Neural cell (in vitro differentiated cells): Measurements from ENCODE around the gene TSPEAR.

Experiments used
- CTCF ChIP-seq: fragments of 450-650 bp; IDR thresholded peaks from 2 replicates; pipeline ENCODE4 v1.5.1; 2014; ENCODE audit warnings: antibody characterized with exemption, mild to moderate bottlenecking, moderate library complexity; ENCODE audit not compliant: poor library complexity, severe bottlenecking
- EP300 ChIP-seq: fragments of 450-650 bp; conservative IDR thresholded peaks from 2 replicates; pipeline ENCODE4 v1.6.1; 2014; ENCODE audit warnings: antibody characterized with exemption, mild to moderate bottlenecking, moderate library complexity; ENCODE audit not compliant: poor library complexity, severe bottlenecking
- EZH2 ChIP-seq: fragments of 200-600, 300-800 bp; shearing (Covaris generic), sonication (generic); IDR thresholded peaks from 2 replicates; pipeline ENCODE4 v1.6.1; 2014; ENCODE audit warnings: antibody characterized with exemption, low read length, borderline replicate concordance, mild to moderate bottlenecking; ENCODE audit not compliant: insufficient read depth, poor library complexity, severe bottlenecking
- MXI1 ChIP-seq: fragments of 450-650 bp; conservative IDR thresholded peaks from 2 replicates; pipeline ENCODE4 v1.6.1; 2014; ENCODE audit warnings: antibody characterized with exemption, mild to moderate bottlenecking; ENCODE audit not compliant: poor library complexity, severe bottlenecking
- POLR2AphosphoS5 ChIP-seq: IDR thresholded peaks from 2 replicates; pipeline ENCODE4 v1.6.1; 2012
- RAD21 ChIP-seq: fragments of 450-650 bp; conservative IDR thresholded peaks from 2 replicates; pipeline ENCODE4 v1.6.1; 2014; ENCODE audit warnings: antibody characterized with exemption, mild to moderate bottlenecking, moderate library complexity
- REST ChIP-seq: IDR thresholded peaks from 2 replicates; pipeline ENCODE4 v1.6.1; 2012; ENCODE audit warnings: borderline replicate concordance
- SMC3 ChIP-seq: fragments of 450-650 bp; conservative IDR thresholded peaks from 2 replicates; pipeline ENCODE4 v1.6.1; 2014; ENCODE audit warnings: antibody characterized with exemption, mild to moderate bottlenecking, moderate library complexity; ENCODE audit not compliant: poor library complexity
- TAF1 ChIP-seq: IDR thresholded peaks from 2 replicates; pipeline ENCODE4 v1.6.1; 2012; ENCODE audit warnings: low read depth

- TF ChIP-seq CTCF (no peak), EZH2 (no peak), POLR2AphosphoS5 (no peak), REST (no peak), SMC3 (no peak), EP300 (no peak), MXI1 (no peak), TAF1 (no peak), RAD21 (no peak)
These were observed 197.2 kb downstream of the TSPEAR start for GRCh38 chr21:44514218-44514520.
